Panc1 (cell line): ENCODE measurements around the gene SUGCT.

ENCODE experiments used
- CTCF ChIP-seq: fragments of 450-650 bp; IDR thresholded peaks from 2 replicates; pipeline ENCODE4 v1.5.1; 2017; ENCODE audit warnings: mild to moderate bottlenecking
- POLR2AphosphoS5 ChIP-seq: IDR thresholded peaks from 2 replicates; pipeline ENCODE4 v1.6.1; 2012; ENCODE audit warnings: mild to moderate bottlenecking, low read depth, low read length, moderate library complexity
- REST ChIP-seq, 2 experiments: IDR thresholded peaks; 2 replicates each; pipeline ENCODE4 v1.6.1; 2011 to 2012; ENCODE audit warnings: low read depth in 2 of 2, control low read depth in 1 of 2, low read length in 1 of 2, mild to moderate bottlenecking in 1 of 2, moderate library complexity in 1 of 2; ENCODE audit not compliant: insufficient read depth in 1 of 2
- SIN3A ChIP-seq: IDR thresholded peaks from 2 replicates; pipeline ENCODE4 v1.6.1; 2012; ENCODE audit warnings: low read depth, mild to moderate bottlenecking, low read length, moderate library complexity, borderline replicate concordance; ENCODE audit not compliant: insufficient read depth
- TCF7L2 ChIP-seq: IDR thresholded peaks from 2 replicates; pipeline ENCODE4 v1.6.1; 2011; ENCODE audit warnings: mild to moderate bottlenecking, low read depth, low read length, inconsistent platforms

GRCh38 chr7:40200791-40201190 lies 66.0 kb downstream of the SUGCT start:
- TF ChIP-seq CTCF (no peak), POLR2AphosphoS5 (no peak), TCF7L2 (no peak), REST (IDR thresholded peaks at IDR 0.05; ENCODE audit: insufficient read depth in 1 of 2, low read depth in 2 of 2, low read length in 1 of 2) (no peak), SIN3A (no peak)
